Eye (tissue), 1 donor: ENCODE measurements around the gene TMPRSS13.

Experiments
- DNase-seq: peaks from one replicate; pipeline ENCODE4 v3.0.0-alpha.2; 2015

TMPRSS13 gene

GRCh38 chr11:117884994-117885393, 44.2 kb downstream of the TMPRSS13 start:
- DNase-seq, result no peak

- DNase-seq, result no peak
Observed at GRCh38 chr11:117883063-117883462, 46.1 kb downstream of the TMPRSS13 start.

- peak; percentile 22 for DNase-seq
Observed at GRCh38 chr11:117882311-117882905, 46.8 kb downstream of the TMPRSS13 start.

GRCh38 chr11:117881217-117881616, 48.0 kb downstream of the TMPRSS13 start:
- no peak for DNase-seq

GRCh38 chr11:117879516-117880480, 49.4 kb downstream of the TMPRSS13 start:
- no peak for DNase-seq

- DNase-seq, result no peak
Observed at GRCh38 chr11:117878939-117879475, 50.2 kb downstream of the TMPRSS13 start.

- DNase-seq, result no peak
Observed at GRCh38 chr11:117878314-117878938, 50.8 kb downstream of the TMPRSS13 start.

GRCh38 chr11:117877120-117877784, 52.0 kb downstream of the TMPRSS13 start:
- DNase-seq, result no peak

- peak; percentile 95 for DNase-seq
Observed at GRCh38 chr11:117876341-117877119, 52.7 kb downstream of the TMPRSS13 start, which contains the start of gene FXYD6. TSS of gene FXYD6 (minus strand) at chr11:117876658. CDS start at chr11:117842776, 33,882 bp downstream.

GRCh38 chr11:117876059-117876340, 53.2 kb downstream of the TMPRSS13 start:
- DNase-seq, result peak; percentile 84

GRCh38 chr11:117875382-117876058, 53.7 kb downstream of the TMPRSS13 start:
- peak; percentile 88 for DNase-seq

- DNase-seq, result peak; percentile 37
Observed at GRCh38 chr11:117874910-117875381, 54.3 kb downstream of the TMPRSS13 start.

GRCh38 chr11:117874253-117874909, 54.8 kb downstream of the TMPRSS13 start:
- DNase-seq, result no peak

- no peak for DNase-seq
Observed at GRCh38 chr11:117873828-117874125, 55.4 kb downstream of the TMPRSS13 start.

- no peak for DNase-seq
Observed at GRCh38 chr11:117872975-117873827, 56.0 kb downstream of the TMPRSS13 start.

GRCh38 chr11:117872420-117872961, 56.7 kb downstream of the TMPRSS13 start:
- no peak for DNase-seq

GRCh38 chr11:117871784-117872183, 57.4 kb downstream of the TMPRSS13 start:
- no peak for DNase-seq

- no peak for DNase-seq
Observed at GRCh38 chr11:117871160-117871559, 58.0 kb downstream of the TMPRSS13 start.

- DNase-seq, result no peak
Observed at GRCh38 chr11:117870103-117870952, 58.9 kb downstream of the TMPRSS13 start.
